Measurements from ENCODE around the gene ZNF580.

Gene ZNF580, protein sequence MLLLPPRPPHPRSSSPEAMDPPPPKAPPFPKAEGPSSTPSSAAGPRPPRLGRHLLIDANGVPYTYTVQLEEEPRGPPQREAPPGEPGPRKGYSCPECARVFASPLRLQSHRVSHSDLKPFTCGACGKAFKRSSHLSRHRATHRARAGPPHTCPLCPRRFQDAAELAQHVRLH

DNA sequence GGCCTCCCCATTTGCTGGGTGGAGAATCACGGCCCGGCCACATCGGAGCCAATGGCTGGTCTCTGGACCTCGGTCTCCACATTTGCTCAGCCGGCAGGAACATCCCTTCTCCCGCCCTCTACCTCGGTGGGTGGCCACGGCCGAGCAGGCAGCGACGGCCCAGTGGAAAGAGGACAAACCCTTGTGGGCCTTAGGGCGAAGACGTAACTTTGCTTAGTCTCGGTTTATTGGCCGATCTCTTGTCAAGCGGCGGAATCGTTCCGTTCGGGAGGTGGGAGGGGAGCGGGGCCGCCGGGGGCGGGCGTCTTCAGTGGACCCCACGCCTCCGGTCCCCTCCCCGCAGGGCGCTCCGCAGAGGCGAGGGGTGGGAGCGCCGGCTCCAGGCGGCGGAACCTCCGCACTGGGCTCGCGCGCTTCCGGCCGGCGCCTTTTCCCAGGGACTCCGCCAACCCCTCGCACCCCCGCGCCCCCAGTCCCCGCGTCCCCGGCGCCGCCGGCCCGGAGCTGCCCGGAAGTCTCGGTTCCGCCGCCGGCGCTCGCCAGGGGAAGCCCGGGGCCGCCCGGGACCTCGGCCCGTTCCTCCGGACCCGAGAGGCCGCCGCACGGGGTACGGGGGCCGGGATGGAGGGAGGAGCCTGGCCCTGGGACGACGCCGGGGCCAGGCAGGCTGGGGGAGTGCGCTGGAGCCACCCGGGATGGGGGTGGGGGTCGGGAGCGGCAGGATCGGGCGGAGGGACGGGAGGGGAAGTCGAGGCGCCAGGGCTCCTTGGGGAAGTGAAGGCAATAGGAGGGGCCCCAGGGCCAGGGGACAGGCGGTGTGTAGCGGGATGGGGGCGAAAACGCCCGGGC, at the start of gene ZNF580:
TSS of gene ZNF580 (plus strand) at position 426 of the 849 bp plus-strand sequence. CDS start 1,507 bp downstream, outside the sequence.
- peak; percentile 55 for DNase-seq (ENCODE audit: low spot score)

DNA sequence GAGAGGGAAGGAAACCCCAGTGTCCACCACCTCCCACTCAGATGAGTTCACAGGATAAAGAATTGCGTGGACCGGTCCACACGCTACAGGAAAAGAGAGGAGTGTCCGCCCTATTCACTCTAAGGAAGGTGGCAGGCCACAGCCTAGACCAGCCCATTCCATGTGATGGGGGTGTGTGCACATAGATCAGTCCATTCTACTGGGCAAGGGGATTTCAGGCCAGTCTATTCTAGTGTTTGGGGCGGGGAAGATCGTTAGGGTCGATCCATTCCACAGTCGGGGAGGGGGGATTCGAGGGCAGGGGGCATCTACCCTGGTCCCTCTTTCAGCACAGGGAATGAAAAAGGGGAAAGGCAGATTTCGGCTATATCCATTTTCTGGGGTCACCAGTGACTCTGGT, 49.2 kb upstream of the ZNF580 start:
- no peak for DNase-seq (ENCODE audit: low spot score)

DNA sequence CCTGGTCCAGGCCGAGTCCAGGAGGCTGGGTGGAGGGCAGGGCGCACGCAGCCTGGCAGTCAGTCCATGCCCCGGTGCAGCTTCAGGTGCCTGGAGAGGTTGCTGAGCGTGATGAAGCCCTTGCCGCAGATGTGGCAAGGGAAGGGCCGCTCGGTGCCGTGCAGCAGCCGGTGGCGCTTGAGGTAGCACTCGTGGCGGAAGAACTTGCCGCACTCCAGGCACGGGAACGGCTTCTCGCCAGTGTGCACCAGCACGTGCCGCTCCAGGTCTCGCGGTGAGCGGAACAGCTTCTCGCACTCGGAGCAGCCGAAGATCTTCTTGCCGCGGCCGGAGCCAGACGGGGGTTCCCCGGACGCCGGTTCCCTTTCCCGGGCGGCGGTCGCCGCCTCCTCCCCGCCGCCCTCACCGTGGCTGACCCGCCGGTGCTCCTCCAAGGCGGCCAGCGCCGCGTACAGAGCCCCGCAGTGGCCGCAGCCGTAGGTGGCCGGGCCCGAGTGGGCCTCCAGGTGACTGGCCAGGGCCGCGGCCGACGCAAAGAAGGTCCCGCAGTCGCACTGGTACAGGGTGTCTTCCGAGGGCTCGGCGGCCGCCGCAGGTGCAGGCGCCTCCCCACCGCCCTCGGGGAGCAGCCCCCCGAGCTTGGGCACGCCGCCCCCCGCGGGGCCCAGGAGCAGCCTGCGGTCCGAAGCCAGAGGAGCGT, 48.3 kb upstream of the ZNF580 start:
- no peak for DNase-seq (ENCODE audit: low spot score)

- no peak for DNase-seq (ENCODE audit: low spot score)
Measured at GRCh38 chr19:55593096-55593772, 47.6 kb upstream of the ZNF580 start.

DNA sequence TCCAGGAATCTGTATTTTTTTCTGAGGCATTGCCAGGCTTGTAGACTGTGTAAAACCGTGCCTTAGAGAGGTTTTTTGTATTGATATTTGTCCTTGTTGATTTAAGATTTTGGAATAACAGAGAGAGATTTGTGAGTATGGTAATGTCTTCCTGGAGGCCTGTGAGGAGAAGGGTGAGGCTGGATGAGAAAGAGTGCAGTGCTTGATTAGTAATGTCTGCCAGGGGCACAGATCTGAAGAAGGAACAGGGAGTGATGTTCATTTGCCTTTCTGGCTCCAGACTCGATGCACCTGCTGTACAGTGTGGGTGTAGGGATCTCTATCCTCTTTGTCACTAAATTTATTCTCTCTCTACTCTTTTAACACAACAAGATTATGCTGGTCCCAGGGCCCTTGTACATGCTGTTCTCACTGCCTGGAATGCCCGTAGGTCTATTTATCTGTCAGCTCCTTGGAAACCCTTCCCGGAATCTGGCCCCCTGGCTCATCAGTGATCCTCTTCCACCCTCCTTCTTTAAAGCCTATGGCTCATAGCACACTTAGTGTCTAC, 45.7 kb upstream of the ZNF580 start:
- no peak for DNase-seq (ENCODE audit: low spot score)

- no peak for DNase-seq (ENCODE audit: low spot score)
Measured at GRCh38 chr19:55596304-55596703, 44.5 kb upstream of the ZNF580 start.

- no peak for DNase-seq (ENCODE audit: low spot score)
Measured at GRCh38 chr19:55597501-55597921, 43.3 kb upstream of the ZNF580 start.

- no peak for DNase-seq (ENCODE audit: low spot score)
Measured at GRCh38 chr19:55598034-55598433, 42.8 kb upstream of the ZNF580 start.

DNA sequence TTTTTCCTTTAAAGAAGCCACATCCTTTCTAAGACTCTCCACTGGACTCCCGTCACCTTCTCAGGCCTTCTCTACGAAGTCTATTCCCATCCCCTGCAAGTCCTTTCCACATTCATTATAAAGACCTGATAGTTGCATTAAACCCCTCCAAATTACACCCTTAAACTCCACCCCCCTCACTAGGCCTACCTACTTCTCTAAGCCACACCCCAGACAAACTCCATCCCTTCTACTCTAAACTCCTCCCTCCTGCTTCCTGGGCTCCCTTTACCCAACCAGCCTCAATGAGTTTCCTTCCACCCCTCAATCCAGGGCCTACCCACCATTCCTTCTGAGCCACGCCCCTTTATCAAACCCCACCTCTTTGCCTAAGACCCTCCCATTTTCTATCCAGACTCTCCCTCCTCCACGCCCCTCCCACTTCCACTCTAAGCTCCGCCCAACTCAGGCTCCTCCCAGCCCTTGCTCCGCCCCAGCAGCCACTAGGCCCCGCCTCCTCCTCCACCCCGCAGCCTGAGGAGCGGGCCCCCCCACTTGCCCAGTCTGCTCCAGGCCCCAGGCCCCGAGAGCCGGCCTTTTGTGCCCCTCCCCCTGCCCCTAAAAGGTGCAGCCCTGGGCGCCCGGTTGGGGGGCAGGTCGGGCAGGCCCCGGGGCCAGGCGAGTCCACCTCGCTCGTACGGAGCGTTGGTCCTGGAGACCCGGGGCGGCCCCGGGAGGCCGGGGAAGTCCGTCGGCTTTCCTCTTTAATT, 41.9 kb upstream of the ZNF580 start:
- DNase-seq (ENCODE audit: low spot score) = peak; percentile 91

DNA sequence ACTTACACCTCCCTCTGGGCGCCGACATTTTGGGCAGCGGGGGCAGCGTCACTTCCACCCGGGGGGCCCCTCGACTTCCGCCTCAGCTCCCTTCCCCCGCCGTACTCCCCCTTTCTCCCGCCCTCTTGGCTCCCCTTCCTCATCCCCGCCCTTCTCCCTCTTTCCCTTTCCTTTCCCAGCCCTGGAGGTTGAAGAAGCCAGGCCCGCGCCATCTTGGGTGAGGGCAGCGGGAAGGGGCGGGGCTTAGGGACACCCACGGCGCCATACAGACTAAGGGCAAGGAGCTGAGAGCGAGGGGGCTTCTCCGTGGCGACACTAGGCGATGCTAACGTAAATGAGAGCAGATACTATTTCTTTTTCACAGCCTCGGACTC, 41.3 kb upstream of the ZNF580 start, which contains the start of gene FIZ1:
TSS of gene FIZ1 (minus strand) at position 50 of the 374 bp plus-strand sequence. CDS start 1,652 bp downstream, outside the sequence.
- peak; percentile 99 for DNase-seq (ENCODE audit: low spot score)

- peak; percentile 87 for DNase-seq (ENCODE audit: low spot score)
Measured at GRCh38 chr19:55599842-55600661, 40.8 kb upstream of the ZNF580 start, which contains the start of gene ZNF524. TSS of gene ZNF524 (plus strand) at chr19:55600288. CDS start at chr19:55602113, 1,825 bp downstream.

DNA sequence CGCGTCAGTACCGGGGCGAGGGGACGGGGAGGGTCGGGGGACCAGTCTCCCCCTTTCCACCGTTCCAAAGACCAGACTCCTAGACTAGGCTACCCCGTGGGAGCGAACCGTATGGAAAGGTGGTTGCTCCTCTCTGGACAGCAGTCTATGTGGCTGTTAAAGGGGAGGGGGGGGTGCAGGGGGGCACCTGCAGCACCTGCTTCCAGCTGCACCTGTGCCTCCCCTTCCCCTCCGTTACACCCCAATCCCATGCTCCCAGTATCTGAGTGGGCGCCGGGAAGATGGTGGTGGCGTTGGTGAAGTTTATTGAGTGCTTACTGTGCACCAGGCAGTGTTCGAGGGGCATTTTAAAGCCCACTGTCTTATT, 40.2 kb upstream of the ZNF580 start:
- no peak for DNase-seq (ENCODE audit: low spot score)

- no peak for DNase-seq (ENCODE audit: low spot score)
Measured at GRCh38 chr19:55601084-55601483, 39.7 kb upstream of the ZNF580 start.

DNA sequence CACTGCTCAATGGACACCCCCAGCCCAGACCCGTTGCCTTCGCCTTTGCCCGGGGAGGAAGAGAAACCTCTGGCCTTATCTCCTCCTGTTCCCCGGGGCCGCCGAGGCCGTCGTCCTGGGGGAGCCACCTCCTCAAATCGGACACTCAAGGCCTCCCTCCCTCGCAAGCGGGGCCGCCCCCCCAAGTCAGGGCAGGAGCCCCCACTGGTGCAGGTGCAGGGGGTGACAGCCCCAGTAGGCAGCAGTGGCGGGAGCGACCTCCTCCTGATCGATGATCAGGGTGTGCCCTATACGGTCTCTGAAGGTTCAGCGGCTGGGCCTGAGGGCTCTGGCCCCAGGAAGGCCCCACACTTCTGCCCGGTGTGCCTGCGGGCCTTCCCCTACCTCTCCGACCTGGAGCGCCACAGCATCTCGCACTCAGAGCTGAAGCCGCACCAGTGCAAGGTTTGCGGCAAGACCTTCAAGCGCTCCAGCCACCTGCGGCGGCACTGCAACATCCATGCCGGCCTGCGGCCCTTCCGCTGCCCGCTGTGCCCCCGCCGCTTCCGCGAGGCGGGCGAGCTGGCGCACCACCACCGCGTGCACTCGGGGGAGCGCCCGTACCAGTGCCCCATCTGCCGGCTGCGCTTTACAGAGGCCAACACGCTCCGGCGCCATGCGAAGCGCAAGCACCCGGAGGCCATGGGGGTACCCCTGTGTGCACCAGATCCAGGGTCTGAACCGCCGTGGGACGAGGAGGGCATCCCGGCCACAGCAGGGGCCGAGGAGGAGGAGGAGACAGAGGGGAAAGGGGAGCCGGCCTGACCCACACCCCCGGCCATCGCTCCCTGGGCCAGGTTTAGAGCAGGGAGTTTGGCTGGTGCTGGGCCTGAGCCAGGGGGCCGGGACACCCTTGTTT, 38.4 kb upstream of the ZNF580 start:
- DNase-seq (ENCODE audit: low spot score) = no peak

DNA sequence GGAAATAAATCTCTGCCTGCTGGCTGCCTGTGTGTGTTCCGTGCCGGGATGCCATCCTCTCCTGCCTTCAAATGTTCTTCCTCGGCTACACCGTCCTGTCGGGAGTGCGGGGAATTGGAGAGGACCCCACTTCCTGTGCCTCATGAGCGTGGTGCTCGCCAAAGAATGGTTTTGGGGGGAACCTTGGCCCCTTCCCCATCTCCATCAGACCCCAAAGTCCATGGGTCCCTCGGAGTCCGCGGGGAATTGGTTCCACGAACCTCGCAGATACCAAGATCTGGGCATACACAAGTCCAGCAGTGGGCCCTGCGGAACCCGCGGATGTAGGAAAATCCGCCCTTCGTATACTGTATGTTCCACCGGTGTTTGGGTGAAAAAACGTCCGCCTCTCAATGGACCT, 37.7 kb upstream of the ZNF580 start:
- DNase-seq (ENCODE audit: low spot score) = no peak

DNA sequence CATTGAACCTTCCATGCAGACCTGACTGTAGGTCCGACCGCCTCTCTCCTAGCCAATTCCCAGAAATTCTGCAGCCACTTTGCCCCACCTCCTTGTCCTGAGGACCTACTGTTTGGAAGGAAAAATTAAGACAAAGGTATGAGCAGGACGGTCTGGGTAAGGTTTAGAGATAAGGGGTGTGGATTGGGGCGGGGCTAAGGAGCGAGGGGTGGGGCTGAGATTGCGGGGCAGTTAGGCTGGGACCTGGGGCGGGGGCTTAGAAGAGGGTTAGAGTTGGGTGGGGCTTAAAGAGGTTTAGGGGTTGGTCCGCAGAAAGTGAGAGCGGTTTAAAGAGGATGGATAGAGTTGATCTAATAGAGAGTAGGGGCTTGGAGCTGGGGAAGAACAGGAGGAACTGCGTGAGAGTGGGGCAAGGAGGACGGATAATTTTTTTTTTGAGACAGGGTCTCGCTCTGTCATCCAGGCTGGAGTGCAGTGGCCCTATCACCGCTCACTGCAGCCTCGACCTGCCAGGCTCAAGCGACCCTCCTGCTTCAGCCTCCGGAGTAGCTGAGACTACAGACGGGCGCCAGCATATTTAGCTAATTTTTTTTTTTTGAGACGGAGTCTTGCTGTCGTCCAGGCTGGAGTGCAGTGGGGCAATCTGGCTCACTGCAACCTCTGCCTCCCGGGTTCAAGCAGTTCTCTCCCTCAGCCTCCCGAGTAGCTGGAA, 37.1 kb upstream of the ZNF580 start:
- no peak for DNase-seq (ENCODE audit: low spot score)

- DNase-seq (ENCODE audit: low spot score) = peak; percentile 97
Measured at GRCh38 chr19:55605207-55605636, 35.6 kb upstream of the ZNF580 start.
